ENCODE data around the gene TYSND1. TPM values are rescaled to one million over a fixed set of nuclear protein-coding genes. Genes with fewer than 3 reads are reported as not detected.

The TYSND1 gene
- 13.8 and 15.6 TPM in 2 replicates for total RNA-seq
- long read RNA-seq, partial matches to known transcripts = 0 of 6 reads
- long read RNA-seq, other reads (novel, unspliced or antisense) = 5 of 6 reads

- DNase-seq (ENCODE audit: extremely low spot score, unreplicated experiment) = peak; percentile 99
- H3K4me3 Mint-ChIP-seq (ENCODE audit: unreplicated experiment) = peak within 1 kb of the TSS; percentile 85
- peaks cover 13% of the 10 kb centered on the region for H3K36me3 Mint-ChIP-seq (ENCODE audit: unreplicated experiment)
- TF ChIP-seq CTCF (IDR thresholded peaks at IDR 0.05) = peak; percentile 65
- H3K9me3 Mint-ChIP-seq (ENCODE audit: unreplicated experiment) = no peaks in the 10 kb centered on the region
- peaks cover 19% of the 10 kb centered on the region for H3K4me1 Mint-ChIP-seq (ENCODE audit: unreplicated experiment)
- no peaks in the 10 kb centered on the region for H3K27me3 Mint-ChIP-seq (ENCODE audit: unreplicated experiment)
- peak within 1 kb of the TSS; percentile 98 for H3K27ac Mint-ChIP-seq (ENCODE audit: unreplicated experiment)
Measured at GRCh38 chr10:70146489-70147258, at the start of gene TYSND1. TYSND1 (minus strand) TSS chr10:70146700; CDS start chr10:70146586, 114 bp downstream.

- H3K4me3 Mint-ChIP-seq (ENCODE audit: unreplicated experiment) = no peak overlapping the region
- H3K9me3 Mint-ChIP-seq (ENCODE audit: unreplicated experiment) = no peaks in the 10 kb centered on the region
- no peak for TF ChIP-seq CTCF (IDR thresholded peaks at IDR 0.05)
- H3K4me1 Mint-ChIP-seq (ENCODE audit: unreplicated experiment) = peaks cover 32% of the 10 kb centered on the region
- H3K27ac Mint-ChIP-seq (ENCODE audit: unreplicated experiment) = no peak overlapping the region
- peaks cover 9% of the 10 kb centered on the region for H3K36me3 Mint-ChIP-seq (ENCODE audit: unreplicated experiment)
- no peaks in the 10 kb centered on the region for H3K27me3 Mint-ChIP-seq (ENCODE audit: unreplicated experiment)
- no peak for DNase-seq (ENCODE audit: extremely low spot score, unreplicated experiment)
Measured at GRCh38 chr10:70193391-70193844, 46.9 kb upstream of the TYSND1 start.

GRCh38 chr10:70192326-70192968 is 45.9 kb upstream of the TYSND1 start:
- Mint-ChIP-seq H3K36me3 (ENCODE audit: unreplicated experiment) (peaks cover 1% of the 10 kb centered on the region), H3K27me3 (ENCODE audit: unreplicated experiment) (no peaks in the 10 kb centered on the region), H3K9me3 (ENCODE audit: unreplicated experiment) (no peaks in the 10 kb centered on the region), H3K27ac (ENCODE audit: unreplicated experiment) (peak overlapping the region; percentile 34), H3K4me3 (ENCODE audit: unreplicated experiment) (no peak overlapping the region), H3K4me1 (ENCODE audit: unreplicated experiment) (peaks cover 32% of the 10 kb centered on the region)
- no peak for TF ChIP-seq CTCF (IDR thresholded peaks at IDR 0.05)
- DNase-seq (ENCODE audit: extremely low spot score, unreplicated experiment) = no peak

- peak overlapping the region; percentile 34 for H3K27ac Mint-ChIP-seq (ENCODE audit: unreplicated experiment)
- TF ChIP-seq CTCF (IDR thresholded peaks at IDR 0.05) = no peak
- H3K27me3 Mint-ChIP-seq (ENCODE audit: unreplicated experiment) = no peaks in the 10 kb centered on the region
- no peaks in the 10 kb centered on the region for H3K36me3 Mint-ChIP-seq (ENCODE audit: unreplicated experiment)
- peaks cover 32% of the 10 kb centered on the region for H3K4me1 Mint-ChIP-seq (ENCODE audit: unreplicated experiment)
- no peak for DNase-seq (ENCODE audit: extremely low spot score, unreplicated experiment)
- H3K9me3 Mint-ChIP-seq (ENCODE audit: unreplicated experiment) = no peaks in the 10 kb centered on the region
- no peak overlapping the region for H3K4me3 Mint-ChIP-seq (ENCODE audit: unreplicated experiment)
Measured at GRCh38 chr10:70191972-70192305, 45.4 kb upstream of the TYSND1 start.
